ENCODE data around the gene CNR1. TPM values are rescaled to one million over a fixed set of nuclear protein-coding genes. Genes with fewer than 3 reads are reported as not detected.
A peak's percentile ranks its signal among the peaks of the same experiment; 100 is the strongest.

Gene CNR1
- total RNA-seq, 1 experiment from 2014 or later = 0.48 TPM

- TF ChIP-seq SOX15 (CRISPR knock-in tag; IDR thresholded peaks at IDR 0.05) (no peak), FOXJ3 (CRISPR knock-in tag; IDR thresholded peaks at IDR 0.05; ENCODE audit: borderline replicate concordance) (no peak), ZMAT4 (CRISPR knock-in tag; IDR thresholded peaks at IDR 0.05) (no peak), ZNF121 (CRISPR knock-in tag; IDR thresholded peaks at IDR 0.05) (no peak), CTCF (IDR thresholded peaks at IDR 0.05) (no peak), ZNF425 (CRISPR knock-in tag; conservative IDR thresholded peaks at IDR 0.05) (no peak)
Observed at GRCh38 chr6:88183471-88183870, 17.3 kb upstream of the CNR1 start (continued).

GRCh38 chr6:88179692-88180091, 13.5 kb upstream of the CNR1 start:
- H3K4me3 Mint-ChIP-seq = no peak overlapping the region
- POLR2A ChIA-PET = no interaction called here
- H3K27ac Mint-ChIP-seq = peak overlapping the region; percentile 22; the same call in 1 of the 2 replicates
- H3K36me3 Mint-ChIP-seq = peaks cover 8% of the 10 kb centered on the region
- CTCF ChIA-PET = no interaction called here
- ATAC-seq = peak; percentile 88
- H3K4me1 Mint-ChIP-seq = peaks cover 34% of the 10 kb centered on the region
- peaks cover 12% of the 10 kb centered on the region for H3K9me3 Mint-ChIP-seq
- no peak for TF ChIP-seq FOXK1 (CRISPR knock-in tag; IDR thresholded peaks at IDR 0.05)
- TF ChIP-seq CTCF (IDR thresholded peaks at IDR 0.05) = no peak
- peak; percentile 75 for TF ChIP-seq ZNF423 (CRISPR knock-in tag; IDR thresholded peaks at IDR 0.05)
- no peak for DNase-seq (ENCODE audit: low spot score)
- no peaks in the 10 kb centered on the region; the same call in 1 of the 2 replicates for H3K27me3 Mint-ChIP-seq (ENCODE audit: low read depth)

- ChIA-PET CTCF (no interaction called here), POLR2A (interaction anchor here (0.7 kb wide), 1 partner anchor 13 kb away, joined by 3 read pairs; no protein-coding TSS in a partner anchor)
- Mint-ChIP-seq H3K27ac (no peak overlapping the region), H3K27me3 (ENCODE audit: low read depth) (no peaks in the 10 kb centered on the region; the same call in 1 of the 2 replicates), H3K4me3 (no peak overlapping the region), H3K36me3 (peaks cover 8% of the 10 kb centered on the region), H3K9me3 (peaks cover 12% of the 10 kb centered on the region), H3K4me1 (peaks cover 25% of the 10 kb centered on the region)
- ATAC-seq = no peak
- no peak for DNase-seq (ENCODE audit: low spot score)
- TF ChIP-seq EMX1 (CRISPR knock-in tag; IDR thresholded peaks at IDR 0.05) (no peak), SOX15 (CRISPR knock-in tag; IDR thresholded peaks at IDR 0.05) (no peak), RELA (CRISPR knock-in tag; IDR thresholded peaks at IDR 0.05; ENCODE audit: borderline replicate concordance) (no peak), ZNF121 (CRISPR knock-in tag; IDR thresholded peaks at IDR 0.05) (no peak), ESRRA (CRISPR knock-in tag; IDR thresholded peaks at IDR 0.05; ENCODE audit: borderline replicate concordance) (no peak), E2F5 (CRISPR knock-in tag; IDR thresholded peaks at IDR 0.05) (no peak), ELF4 (CRISPR knock-in tag; IDR thresholded peaks at IDR 0.05; ENCODE audit: low read depth) (no peak), ZNF425 (CRISPR knock-in tag; conservative IDR thresholded peaks at IDR 0.05) (no peak)
Observed at GRCh38 chr6:88177961-88178464, 11.9 kb upstream of the CNR1 start.

All from WTC11 (cell line).